Pancreas (tissue), 10 donors: ENCODE data around the gene ERAL1. TPM values are rescaled to one million over a fixed set of nuclear protein-coding genes. Genes with fewer than 3 reads are reported as not detected.
"Not testable (repeated sequence)": the region's sequence is repeated elsewhere in the genome, so short reads cannot be mapped to it uniquely, and the experiment has no call there.

Source experiments
- ATAC-seq, 4 donors: fragments of 200-7000 bp; cut with Tn5 transposase; one replicate each; pipeline versions ENCODE4 v1.8.0 to v1.9.1; 2020; ENCODE audit warnings: mild to moderate bottlenecking in 4 of 4, moderate library complexity in 4 of 4
- DNase-seq, 6 donors: peaks; one replicate each; pipeline ENCODE4 v3.0.0-alpha.2; 2020
- FAIRE-seq: peaks from 2 replicates; lab custom pipeline; 2012; peaks lifted over from hg19 to GRCh38; lab: Jason Lieb, UNC
- H3K27ac ChIP-seq, 4 donors: fragments of 200-600 bp; sonication (generic); 1 replicate in 3 of 4; 2 replicates in 1 of 4; pipeline versions ENCODE4 v1.5.0 to v1.8.0; 2020
- H3K27me3 ChIP-seq, 4 donors: fragments of 200-600 bp; one replicate each; pipeline ENCODE4 v1.8.0; 2021
- H3K36me3 ChIP-seq, 3 donors: fragments of 200-600 bp; sonication (generic) in 1 of 3; one replicate each; pipeline versions ENCODE4 v1.5.0 to v1.8.0; 2020 to 2021
- H3K4me1 ChIP-seq, 3 donors: fragments of 200-600 bp; one replicate each; pipeline ENCODE4 v1.8.0; 2021
- H3K4me3 ChIP-seq, 4 donors: fragments of 200-600 bp; sonication (generic) in 2 of 4; one replicate each; pipeline versions ENCODE4 v1.5.0 to v1.8.0; 2020 to 2021
- H3K9me3 ChIP-seq, 4 donors: fragments of 200-600 bp; one replicate each; pipeline ENCODE4 v1.8.0; 2021
- WGBS, 2 donors: extraction: QIAGEN DNeasy Blood & Tissue Kit; methylation state at CpG; one replicate each; pipeline ENCODE4 v1.1.7; 2013; 5-methylcytosine and 5-hydroxymethylcytosine counted together
- intact Hi-C, 3 donors: fragments of 100-400 bp; cut with DNase I; formaldehyde crosslinking; loops; one replicate each; pipeline versions ENCODE4 v1.11.1 to v1.14.2; 2022
- polyA plus RNA-seq, 2 donors: library from polyadenylated mRNA; stranded (reverse); fragments of 200-250 nt; gene quantifications; one replicate each; pipeline ENCODE4 v1.2.3, GENCODE V29; 2013
- total RNA-seq, 6 donors: library from RNA; stranded (reverse); fragmentation: NEBNext Ultra II Directional in 4 of 6; extraction: Animal tissue kit (Norgen Biotek cat#: 25700) in 4 of 6; gene quantifications; one replicate each; pipeline versions ENCODE4 v1.2.1 to v1.2.4, GENCODE V29; 2021 to 2023
- TF ChIP-seq, protein P1 (sequence below), 4 donors: fragments of 200-600 bp; sonication (generic) in 3 of 4; IDR thresholded peaks; one replicate each; pipeline versions ENCODE4 v1.5.0 to v1.8.0; 2021; ENCODE audit warnings: antibody characterized with exemption in 4 of 4
- donor health status: healthy with polysubstance abuse.
- donor health status: DM: no; HTN: no; CAD: no; lungs with moderate emphysema.
- donor health status: DM: no; HTN: no; CAD: no.
- donor health status: control.
- donor health status: control.
- donor health status: Bipolar disorder and iron deficiency.
- donor health status: DM: yes; HTN: yes; CAD: no.
- donor health status: DM: no; HTN: no; CAD: no.
- donor health status: DM: no; HTN: no; CAD: no.
- donor health status: DM: yes; HTN: yes; CAD: no.

Gene ERAL1
- total and polyA plus RNA-seq, 8 donors = 11.7 to 36.8 (median 17.1) TPM

DNA sequence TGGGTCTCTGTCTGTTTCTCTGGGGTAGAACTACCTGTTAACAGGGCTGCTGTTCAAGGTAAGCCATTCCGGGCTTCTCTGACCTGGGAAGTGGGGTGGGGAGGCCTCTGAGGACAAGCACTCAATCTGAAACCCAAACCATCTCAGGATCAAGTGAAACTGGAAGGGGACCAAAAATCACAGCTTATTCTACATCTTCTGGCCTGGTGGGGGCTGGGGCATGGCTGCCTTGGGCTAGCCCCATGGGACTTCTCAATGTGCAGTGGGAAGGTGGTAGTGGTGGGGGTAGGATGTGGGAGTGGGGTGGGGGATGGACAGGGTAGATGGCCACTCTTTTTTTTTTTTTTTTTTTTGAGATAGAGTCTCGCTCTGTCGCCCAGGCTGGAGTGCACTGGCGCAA lies 37.2 kb downstream of the ERAL1 start:
- Histone ChIP-seq H3K27ac (peak overlapping the region in 2 of 4 donors; percentile 79 to 91), H3K4me1 (peaks cover 8 to 19% (median 8%) of the 10 kb centered on the region in 3 donors), H3K4me3 (no peak overlapping the region), H3K36me3 (no peaks in the 10 kb centered on the region), H3K27me3 (no peaks in the 10 kb centered on the region), H3K9me3 (no peaks in the 10 kb centered on the region)
- DNase-seq (no peak), ATAC-seq (no peak), FAIRE-seq (no peak)
- intact Hi-C loops = no loop called here
- TF ChIP-seq, protein P1, sequence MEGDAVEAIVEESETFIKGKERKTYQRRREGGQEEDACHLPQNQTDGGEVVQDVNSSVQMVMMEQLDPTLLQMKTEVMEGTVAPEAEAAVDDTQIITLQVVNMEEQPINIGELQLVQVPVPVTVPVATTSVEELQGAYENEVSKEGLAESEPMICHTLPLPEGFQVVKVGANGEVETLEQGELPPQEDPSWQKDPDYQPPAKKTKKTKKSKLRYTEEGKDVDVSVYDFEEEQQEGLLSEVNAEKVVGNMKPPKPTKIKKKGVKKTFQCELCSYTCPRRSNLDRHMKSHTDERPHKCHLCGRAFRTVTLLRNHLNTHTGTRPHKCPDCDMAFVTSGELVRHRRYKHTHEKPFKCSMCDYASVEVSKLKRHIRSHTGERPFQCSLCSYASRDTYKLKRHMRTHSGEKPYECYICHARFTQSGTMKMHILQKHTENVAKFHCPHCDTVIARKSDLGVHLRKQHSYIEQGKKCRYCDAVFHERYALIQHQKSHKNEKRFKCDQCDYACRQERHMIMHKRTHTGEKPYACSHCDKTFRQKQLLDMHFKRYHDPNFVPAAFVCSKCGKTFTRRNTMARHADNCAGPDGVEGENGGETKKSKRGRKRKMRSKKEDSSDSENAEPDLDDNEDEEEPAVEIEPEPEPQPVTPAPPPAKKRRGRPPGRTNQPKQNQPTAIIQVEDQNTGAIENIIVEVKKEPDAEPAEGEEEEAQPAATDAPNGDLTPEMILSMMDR (IDR thresholded peaks at IDR 0.05) = no peak
- 88 to 95% methylated on average over 4 of the region's 4 CpGs for WGBS, 2 donors

DNA sequence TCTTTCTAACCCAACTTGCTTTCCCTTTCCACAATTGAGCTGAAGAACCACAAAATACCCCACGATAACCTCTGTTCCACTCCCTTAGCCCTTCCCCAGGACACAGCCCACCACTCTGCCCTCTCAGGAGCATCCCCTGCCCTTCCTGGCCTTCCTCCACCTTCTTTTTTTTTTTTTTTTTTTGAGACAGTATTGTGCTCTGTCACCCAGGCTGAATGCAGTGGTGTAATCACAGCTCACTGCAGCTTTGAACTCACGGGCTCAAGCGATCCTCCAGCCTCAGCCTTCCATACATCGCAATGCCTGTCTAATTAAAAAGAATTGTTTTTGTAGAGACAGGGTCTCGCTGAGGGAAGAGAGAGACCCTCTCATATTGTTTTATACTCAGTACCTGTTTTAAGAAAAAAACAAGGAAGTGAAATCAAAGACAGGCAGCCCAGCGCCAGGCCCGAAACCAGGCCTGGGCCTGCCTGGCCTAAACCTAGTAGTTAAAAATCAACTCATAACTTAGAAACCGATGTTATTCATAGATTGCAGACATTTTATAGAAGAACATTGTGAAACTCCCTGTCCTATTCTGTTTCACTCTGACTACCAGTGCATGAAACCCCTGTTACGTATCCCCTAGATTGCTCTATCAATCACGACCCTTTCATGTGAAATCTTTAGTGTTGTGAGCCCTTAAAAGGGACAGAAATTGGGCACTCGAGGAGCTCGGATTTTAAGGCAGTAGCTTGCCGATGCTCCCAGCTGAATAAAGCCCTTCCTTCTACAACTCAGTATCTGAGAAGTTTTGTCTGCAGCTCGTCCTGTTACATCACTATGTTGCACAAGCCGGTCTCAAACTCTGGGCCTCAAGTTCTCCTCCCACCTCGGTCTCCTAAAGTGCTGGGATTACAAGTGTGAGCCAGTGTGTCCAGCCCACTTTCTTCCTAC lies 38.7 kb downstream of the ERAL1 start:
- H3K4me3 ChIP-seq, H3K27me3 ChIP-seq, ATAC-seq, intact Hi-C loops, H3K9me3 ChIP-seq, FAIRE-seq, H3K36me3 ChIP-seq: not testable (repeated sequence)
- WGBS, 2 donors = 68 to 69% methylated on average over 16 of the region's 16 CpGs
- Histone ChIP-seq H3K27ac (peak overlapping the region; percentile 22 to 91 (median 76)), H3K4me1 (peaks cover 8 to 24% (median 15%) of the 10 kb centered on the region in 3 donors)
- peak in 1 of 6 donors; percentile 25 for DNase-seq

DNA sequence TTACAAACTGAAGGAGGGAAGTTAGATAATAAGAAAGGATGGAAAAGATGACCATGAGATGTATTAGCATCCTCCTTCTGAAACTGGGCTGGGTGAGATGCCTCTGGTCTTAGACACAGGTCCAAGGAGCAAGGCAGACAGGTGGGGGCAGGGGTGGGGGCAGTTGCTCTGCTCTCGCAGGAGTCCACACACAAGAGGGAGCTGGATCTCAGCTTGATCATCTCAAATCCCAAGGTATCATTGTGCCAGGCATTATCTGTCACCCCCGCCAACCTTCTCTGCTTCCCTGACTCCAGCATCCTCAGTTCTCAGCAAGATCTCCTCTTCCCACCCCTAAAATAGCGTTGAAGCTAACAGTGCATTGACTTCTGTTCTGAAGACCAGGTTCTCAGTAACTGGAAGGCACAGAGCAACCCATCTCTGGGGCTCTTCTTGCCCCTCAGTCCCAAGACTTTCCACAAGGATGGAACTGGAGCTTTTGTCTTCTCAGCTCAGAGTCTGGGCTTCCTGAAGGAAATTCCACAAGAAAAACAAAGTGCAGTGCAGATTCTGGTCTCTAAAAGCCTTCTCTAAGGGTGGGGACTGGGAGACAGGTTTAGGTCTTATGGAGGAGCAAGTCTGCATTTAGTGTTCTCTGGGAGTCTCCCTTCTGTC lies 41.1 kb downstream of the ERAL1 start:
- H3K4me1 ChIP-seq = peaks cover 8 to 24% (median 15%) of the 10 kb centered on the region in 3 donors
- no peak for FAIRE-seq

DNA sequence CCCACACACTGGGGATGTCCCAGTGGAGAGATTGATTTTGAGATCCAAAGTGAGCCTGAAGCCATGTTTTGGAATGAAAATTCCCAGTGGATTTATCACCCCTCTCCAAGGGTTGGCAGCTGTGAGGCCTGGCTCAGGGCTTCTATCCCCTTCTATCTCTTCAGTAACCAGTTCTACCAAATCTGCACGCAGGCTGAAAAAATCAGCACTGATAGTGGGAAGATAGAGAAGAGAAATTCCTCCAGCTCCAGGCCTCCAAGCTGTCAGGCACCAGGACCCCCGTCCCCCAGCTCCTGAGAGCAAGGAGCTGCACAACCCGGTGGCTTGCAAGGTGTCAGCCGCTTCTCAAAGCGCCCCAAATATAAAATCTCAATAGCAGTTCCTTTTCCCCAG lies 41.7 kb downstream of the ERAL1 start:
- TF ChIP-seq, protein P1 (IDR thresholded peaks at IDR 0.05) = no peak
- Histone ChIP-seq H3K27me3 (no peaks in the 10 kb centered on the region), H3K27ac (peak overlapping the region; percentile 71 to 92 (median 87)), H3K9me3 (no peaks in the 10 kb centered on the region), H3K4me1 (peaks cover 8 to 28% (median 15%) of the 10 kb centered on the region in 3 donors), H3K4me3 (peak overlapping the region; percentile 52 to 83 (median 68)), H3K36me3 (no peaks in the 10 kb centered on the region)
- no peak for DNase-seq
- intact Hi-C loops = no loop called here
- FAIRE-seq = no peak
- 7 to 18% methylated on average over 5 of the region's 5 CpGs for WGBS, 2 donors
- ATAC-seq = no peak

More for the DNA sequence above, 41.1 kb downstream of the ERAL1 start:
- Histone ChIP-seq H3K9me3 (no peaks in the 10 kb centered on the region), H3K27ac (peak overlapping the region in 2 of 4 donors; percentile 91 to 92), H3K4me3 (peak overlapping the region in 2 of 4 donors; percentile 72 to 83), H3K27me3 (no peaks in the 10 kb centered on the region), H3K36me3 (no peaks in the 10 kb centered on the region)
- peak in 1 of 6 donors; percentile 30 for DNase-seq
- 61 to 73% methylated on average over 3 of the region's 3 CpGs for WGBS, 2 donors
- ATAC-seq = no peak
- TF ChIP-seq, protein P1 (IDR thresholded peaks at IDR 0.05) = no peak
- intact Hi-C loops = no loop called here
